Glutamatergic neuron (in vitro differentiated cells): ENCODE data around the gene GDE1. TPM values are rescaled to one million over a fixed set of nuclear protein-coding genes. Genes with fewer than 3 reads are reported as not detected.
A peak's percentile ranks its signal among the peaks of the same experiment; 100 is the strongest.

Experiments
- DNase-seq: peaks from one replicate; pipeline ENCODE4 v3.0.0; 2022
- H3K27ac Mint-ChIP-seq: one replicate; pipeline ENCODE4 v1.8.0; 2020; ENCODE audit warnings: mild to moderate bottlenecking, mixed read lengths, inconsistent platforms; ENCODE audit not compliant: unreplicated experiment
- H3K27me3 Mint-ChIP-seq: one replicate; pipeline ENCODE4 v1.8.0; 2020; ENCODE audit warnings: mild to moderate bottlenecking, moderate library complexity, mixed read lengths, inconsistent platforms; ENCODE audit not compliant: unreplicated experiment
- H3K36me3 Mint-ChIP-seq: one replicate; pipeline ENCODE4 v1.8.0; 2020; ENCODE audit warnings: mild to moderate bottlenecking, mixed read lengths, inconsistent platforms; ENCODE audit not compliant: unreplicated experiment
- H3K4me1 Mint-ChIP-seq: one replicate; pipeline ENCODE4 v1.8.0; 2020; ENCODE audit warnings: mild to moderate bottlenecking, low read depth, mixed read lengths, inconsistent platforms; ENCODE audit not compliant: unreplicated experiment
- H3K4me3 Mint-ChIP-seq: one replicate; pipeline ENCODE4 v1.8.0; 2020; ENCODE audit warnings: mild to moderate bottlenecking, mixed read lengths, inconsistent platforms; ENCODE audit not compliant: unreplicated experiment
- H3K9me3 Mint-ChIP-seq: one replicate; pipeline ENCODE4 v1.8.0; 2020; ENCODE audit warnings: mild to moderate bottlenecking, moderate library complexity, mixed read lengths, inconsistent platforms; ENCODE audit not compliant: unreplicated experiment
- total RNA-seq: library from RNA; stranded (reverse); fragmentation: NEBNext Ultra II Directional; extraction: Animal tissue kit (Norgen Biotek cat#: 25700); gene quantifications from one replicate; pipeline ENCODE4 v1.2.1, GENCODE V29; 2021; ENCODE audit not compliant: unreplicated experiment
- TF ChIP-seq, protein P1 (sequence below): fragments of 200-600 bp; sonication (generic); IDR thresholded peaks from one replicate; pipeline ENCODE4 v1.5.0; 2021; ENCODE audit not compliant: partially characterized antibody, unreplicated experiment

The GDE1 gene
- total RNA-seq, 1 donor from 2014 or later: 32.9 TPM

DNA sequence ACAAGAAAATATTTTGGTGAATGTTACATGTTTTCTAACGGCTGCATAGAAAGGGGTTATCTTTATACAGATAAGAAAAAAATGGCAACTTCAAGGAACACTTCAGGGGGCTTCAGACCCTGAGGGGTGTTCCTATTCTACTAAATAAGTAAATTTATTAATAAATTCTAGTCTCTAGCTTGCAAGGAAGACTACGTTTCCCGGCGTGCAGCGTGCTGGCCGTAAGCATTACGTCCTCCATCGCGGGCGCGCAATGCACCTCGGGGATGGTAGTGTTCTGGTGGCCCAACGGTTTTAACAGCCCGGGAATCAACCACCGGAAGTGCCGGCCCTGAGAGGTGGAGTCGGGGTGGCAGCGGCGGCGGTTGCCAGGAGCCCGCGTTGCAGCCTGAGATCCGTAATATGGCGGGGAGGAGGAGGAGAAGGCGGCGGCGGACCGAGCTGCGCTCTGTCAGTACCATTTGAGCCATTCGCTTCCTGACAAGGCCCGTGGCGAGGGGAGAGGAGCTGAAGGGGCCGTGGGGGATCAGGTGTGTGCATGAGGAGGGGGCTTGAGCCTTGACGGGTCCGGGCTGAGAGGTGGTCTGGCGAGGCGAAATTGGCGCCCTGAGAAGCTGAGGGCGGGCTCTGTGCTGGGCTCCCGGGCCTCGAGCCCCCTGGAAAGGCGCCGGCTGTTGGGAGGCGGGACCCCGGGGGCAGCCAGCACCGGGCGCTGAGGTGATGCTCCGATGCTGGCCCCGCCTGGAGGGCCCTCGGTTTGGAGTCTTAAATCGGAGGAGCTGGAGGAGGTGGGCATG is 1.9 kb upstream of the GDE1 start, which contains the start of gene CCP110:
Gene CCP110, plus strand, starts transcription at position 384 of the 797 bp plus-strand sequence. CDS start 3,940 bp downstream, outside the sequence.
- TF ChIP-seq, protein P1, sequence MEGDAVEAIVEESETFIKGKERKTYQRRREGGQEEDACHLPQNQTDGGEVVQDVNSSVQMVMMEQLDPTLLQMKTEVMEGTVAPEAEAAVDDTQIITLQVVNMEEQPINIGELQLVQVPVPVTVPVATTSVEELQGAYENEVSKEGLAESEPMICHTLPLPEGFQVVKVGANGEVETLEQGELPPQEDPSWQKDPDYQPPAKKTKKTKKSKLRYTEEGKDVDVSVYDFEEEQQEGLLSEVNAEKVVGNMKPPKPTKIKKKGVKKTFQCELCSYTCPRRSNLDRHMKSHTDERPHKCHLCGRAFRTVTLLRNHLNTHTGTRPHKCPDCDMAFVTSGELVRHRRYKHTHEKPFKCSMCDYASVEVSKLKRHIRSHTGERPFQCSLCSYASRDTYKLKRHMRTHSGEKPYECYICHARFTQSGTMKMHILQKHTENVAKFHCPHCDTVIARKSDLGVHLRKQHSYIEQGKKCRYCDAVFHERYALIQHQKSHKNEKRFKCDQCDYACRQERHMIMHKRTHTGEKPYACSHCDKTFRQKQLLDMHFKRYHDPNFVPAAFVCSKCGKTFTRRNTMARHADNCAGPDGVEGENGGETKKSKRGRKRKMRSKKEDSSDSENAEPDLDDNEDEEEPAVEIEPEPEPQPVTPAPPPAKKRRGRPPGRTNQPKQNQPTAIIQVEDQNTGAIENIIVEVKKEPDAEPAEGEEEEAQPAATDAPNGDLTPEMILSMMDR: no peak
- Mint-ChIP-seq H3K9me3 (peaks cover 4% of the 10 kb centered on the region), H3K27me3 (peaks cover 3% of the 10 kb centered on the region), H3K4me1 (peaks cover 18% of the 10 kb centered on the region), H3K36me3 (no peaks in the 10 kb centered on the region), H3K27ac (peak within 1 kb of the TSS; percentile 88), H3K4me3 (peak within 1 kb of the TSS; percentile 99)
- DNase-seq: peak; percentile 96

DNA sequence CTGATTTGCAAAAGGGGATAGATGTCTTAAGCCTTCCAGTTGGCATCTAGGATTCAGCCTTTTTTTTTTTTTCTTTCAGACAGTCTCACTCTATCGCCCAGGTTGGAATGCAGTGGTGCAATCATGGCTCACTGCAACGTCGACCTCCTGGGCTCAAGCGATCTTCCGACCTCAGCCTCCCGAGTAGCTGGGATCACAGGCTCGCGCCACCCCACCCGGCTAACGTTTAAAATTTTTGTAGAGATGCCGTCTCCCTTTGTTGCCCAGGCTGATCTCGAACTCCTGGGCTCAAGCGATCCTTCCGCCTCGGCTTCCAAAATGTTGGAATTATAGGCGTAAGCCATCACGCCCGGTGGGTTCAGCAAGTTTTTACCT is 1.3 kb upstream of the GDE1 start:
- peaks cover 3% of the 10 kb centered on the region for H3K27me3 Mint-ChIP-seq
- peaks cover 4% of the 10 kb centered on the region for H3K9me3 Mint-ChIP-seq
- H3K36me3 Mint-ChIP-seq: no peaks in the 10 kb centered on the region
- no peak overlapping the region for H3K27ac Mint-ChIP-seq
- no peak overlapping the region for H3K4me3 Mint-ChIP-seq
- TF ChIP-seq, protein P1: no peak
- DNase-seq: no peak
- H3K4me1 Mint-ChIP-seq: peaks cover 18% of the 10 kb centered on the region

DNA sequence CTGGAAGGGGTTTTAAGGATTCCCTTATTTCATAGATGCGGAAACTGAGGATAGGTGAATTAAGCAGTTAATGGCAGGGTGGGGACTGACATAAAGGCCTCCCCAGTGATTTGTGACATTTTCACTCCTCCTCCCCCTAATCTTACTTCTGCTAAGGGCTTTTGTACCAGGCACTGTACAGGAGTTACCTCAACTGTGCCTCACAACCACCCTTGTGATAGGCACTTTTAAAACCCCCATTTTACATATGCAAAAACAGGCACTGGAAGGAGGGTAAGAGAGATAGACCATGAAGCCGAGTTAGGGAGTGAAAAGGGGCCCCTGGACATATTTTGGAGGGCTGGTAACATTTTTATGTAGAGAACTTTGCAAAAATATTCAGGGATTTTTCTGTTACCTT is 862 bp upstream of the GDE1 start:
- peaks cover 3% of the 10 kb centered on the region for H3K27me3 Mint-ChIP-seq
- no peak overlapping the region for H3K27ac Mint-ChIP-seq
- peak overlapping the region; percentile 71 for H3K4me3 Mint-ChIP-seq
- no peak for DNase-seq
- H3K36me3 Mint-ChIP-seq: no peaks in the 10 kb centered on the region
- H3K9me3 Mint-ChIP-seq: peaks cover 4% of the 10 kb centered on the region
- TF ChIP-seq, protein P1: no peak
- peaks cover 18% of the 10 kb centered on the region for H3K4me1 Mint-ChIP-seq

DNA sequence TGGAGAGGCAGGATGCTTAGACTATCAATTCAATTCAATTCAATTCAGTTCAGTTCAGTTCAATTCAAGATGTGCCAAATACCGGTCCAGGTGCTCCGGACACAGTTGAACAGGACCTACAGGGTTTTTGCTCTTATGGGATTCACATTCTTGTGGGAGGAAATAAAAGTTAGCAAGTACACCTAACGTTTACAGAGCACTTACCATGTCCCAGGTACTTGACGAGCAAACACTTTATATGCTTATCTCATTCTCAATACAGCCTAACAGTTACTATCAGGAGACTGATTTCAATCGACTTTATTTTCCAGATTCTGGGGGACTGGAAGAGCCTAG is 467 bp upstream of the GDE1 start:
- TF ChIP-seq, protein P1: no peak
- Mint-ChIP-seq H3K36me3 (no peaks in the 10 kb centered on the region), H3K4me3 (peak overlapping the region; percentile 71), H3K27ac (peak overlapping the region; percentile 59), H3K9me3 (peaks cover 4% of the 10 kb centered on the region), H3K4me1 (peaks cover 18% of the 10 kb centered on the region), H3K27me3 (peaks cover 3% of the 10 kb centered on the region)
- no peak for DNase-seq

DNA sequence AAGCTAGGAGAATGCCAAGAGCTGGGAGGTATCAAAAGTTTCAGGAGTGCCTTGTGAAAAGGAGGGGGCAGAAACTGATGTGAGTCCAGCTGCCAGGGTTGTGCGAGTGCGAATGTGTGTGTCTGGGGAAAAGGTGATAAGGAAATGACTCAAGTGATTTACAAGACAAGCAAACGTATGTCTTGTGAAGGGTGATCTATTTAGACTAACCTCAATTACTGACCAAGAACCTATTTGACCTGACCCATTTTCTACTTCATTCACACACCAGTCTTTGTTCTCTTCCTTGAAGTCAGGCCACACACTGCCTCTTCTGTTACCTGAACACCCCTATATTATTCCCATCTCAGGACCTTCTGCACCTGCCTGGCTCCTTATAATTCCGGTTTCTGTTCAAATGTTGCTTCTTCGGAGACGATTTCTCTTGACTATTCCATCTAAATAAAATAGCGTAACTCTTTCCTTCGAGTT is 1.0 kb downstream of the GDE1 start:
- TF ChIP-seq, protein P1: no peak
- H3K4me3 Mint-ChIP-seq: peak overlapping the region; percentile 94
- DNase-seq: no peak
- peaks cover 4% of the 10 kb centered on the region for H3K9me3 Mint-ChIP-seq
- no peaks in the 10 kb centered on the region for H3K36me3 Mint-ChIP-seq
- peaks cover 18% of the 10 kb centered on the region for H3K4me1 Mint-ChIP-seq
- peak overlapping the region; percentile 90 for H3K27ac Mint-ChIP-seq
- H3K27me3 Mint-ChIP-seq: peaks cover 3% of the 10 kb centered on the region
